B cell (primary cell): ENCODE results near the gene GHDC. TPM values are rescaled to one million over a fixed set of nuclear protein-coding genes. Genes with fewer than 3 reads are reported as not detected.

Experiments
- ATAC-seq: fragments of 200-7000 bp; cut with Tn5 transposase; one replicate; pipeline ENCODE4 v1.10.0; 2021; ENCODE audit warnings: low read depth, mild to moderate bottlenecking, moderate number of reproducible peaks, moderate library complexity
- CTCF ChIA-PET: fragments of 350-600 bp; sonication (Branson Sonifier 250); formaldehyde crosslinking; loops from one replicate; lab custom pipeline; 2021; ENCODE audit warnings: antibody characterized with exemption, inconsistent platforms; lab: Charles Lee
- POLR2A ChIA-PET: fragments of 350-600 bp; sonication (Branson Sonifier 250); formaldehyde crosslinking; loops from one replicate; lab custom pipeline; 2021; ENCODE audit warnings: antibody characterized with exemption; lab: Charles Lee
- DNase-seq: peaks from one replicate; pipeline ENCODE4 v3.0.0; 2013
- H2AFZ ChIP-seq: 2 replicates; pipeline ENCODE4 v1.6.1; 2012; ENCODE audit warnings: mild to moderate bottlenecking, low read depth, low read length; ENCODE audit not compliant: insufficient read depth, poor library complexity, severe bottlenecking
- H3K27ac ChIP-seq, 2 donors: 1 replicate in 1 of 2; 2 replicates in 1 of 2; pipeline ENCODE4 v1.5.1; 2012 to 2013; ENCODE audit warnings: low read length in 2 of 2, mild to moderate bottlenecking in 2 of 2, moderate library complexity in 1 of 2
- H3K27me3 ChIP-seq, 4 experiments: fragments of 200-600 bp in 1 of 4; sonication (generic) in 1 of 4; replicated peaks in 1 of 4; 1 replicate in 2 of 4; 2 replicates in 2 of 4; pipeline versions ENCODE4 v1.6.1 to v1.7.0; 2013 to 2016; ENCODE audit warnings: low read length in 3 of 4, mild to moderate bottlenecking in 2 of 4, mixed read lengths in 1 of 4, moderate library complexity in 1 of 4; ENCODE audit not compliant: insufficient read depth in 4 of 4, control insufficient read depth in 3 of 4; ENCODE audit errors: control extremely low read depth in 1 of 4
- H3K36me3 ChIP-seq, 2 experiments: replicated peaks in 1 of 2; 1 replicate in 1 of 2; 2 replicates in 1 of 2; pipeline versions ENCODE4 v1.6.1 to v1.7.1; 2013; ENCODE audit warnings: low read length in 1 of 2; ENCODE audit not compliant: insufficient read depth in 2 of 2, control insufficient read depth in 1 of 2; ENCODE audit errors: control extremely low read depth in 1 of 2, extremely low read depth in 1 of 2
- H3K4me1 ChIP-seq, 2 donors: fragments of 200-600 bp in 1 of 2; sonication (generic) in 1 of 2; 1 replicate in 1 of 2; 2 replicates in 1 of 2; pipeline versions ENCODE4 v1.5.1 to v1.6.1; 2013 to 2017; ENCODE audit warnings: low read length in 2 of 2; ENCODE audit not compliant: control insufficient read depth in 2 of 2, insufficient read depth in 2 of 2
- H3K4me2 ChIP-seq: replicated peaks from 2 replicates; pipeline ENCODE3; 2012; ENCODE audit warnings: mild to moderate bottlenecking, low read depth, low read length; ENCODE audit not compliant: poor library complexity, severe bottlenecking
- H3K4me3 ChIP-seq, 5 experiments: fragments of 200-600 bp in 1 of 5; sonication (generic) in 1 of 5; 1 replicate in 3 of 5; 2 replicates in 2 of 5; pipeline versions ENCODE4 v1.5.1 to v1.7.0; 2011 to 2016; ENCODE audit warnings: low read length in 4 of 5, mild to moderate bottlenecking in 4 of 5, low read depth in 2 of 5, control low read depth in 1 of 5, moderate library complexity in 1 of 5; ENCODE audit not compliant: insufficient read depth in 1 of 5; ENCODE audit errors: control extremely low read depth in 1 of 5, extremely low read depth in 1 of 5
- H3K79me2 ChIP-seq: fragments of 200-600 bp; sonication (generic); one replicate; pipeline ENCODE4 v1.6.0; 2016; ENCODE audit warnings: low read length; ENCODE audit not compliant: control insufficient read depth, insufficient read depth
- H3K9ac ChIP-seq: fragments of 200-600 bp; sonication (generic); 2 replicates; pipeline ENCODE4 v1.6.1; 2017; ENCODE audit warnings: mild to moderate bottlenecking, low read length, moderate library complexity
- H3K9me3 ChIP-seq, 3 donors: one replicate each; pipeline versions ENCODE4 v1.6.1 to v1.7.1; 2013; ENCODE audit warnings: low read length in 2 of 3; ENCODE audit not compliant: control insufficient read depth in 2 of 3, insufficient read depth in 1 of 3; ENCODE audit errors: control extremely low read depth in 1 of 3
- H4K20me1 ChIP-seq: 2 replicates; pipeline ENCODE4 v1.6.0; 2012; ENCODE audit warnings: mild to moderate bottlenecking, low read length; ENCODE audit not compliant: insufficient read depth, control insufficient read depth, poor library complexity, severe bottlenecking
- H3K27ac Mint-ChIP-seq: one replicate; pipeline ENCODE4 v1.8.0; 2021; ENCODE audit warnings: mixed read lengths
- H3K27me3 Mint-ChIP-seq: one replicate; pipeline ENCODE4 v1.8.0; 2021; ENCODE audit warnings: mixed read lengths
- H3K4me1 Mint-ChIP-seq: one replicate; pipeline ENCODE4 v1.8.0; 2021; ENCODE audit warnings: mixed read lengths
- H3K4me3 Mint-ChIP-seq: one replicate; pipeline ENCODE4 v1.8.0; 2021; ENCODE audit warnings: mixed read lengths
- H3K9me3 Mint-ChIP-seq: one replicate; pipeline ENCODE4 v1.8.0; 2022; ENCODE audit warnings: mixed read lengths; ENCODE audit not compliant: insufficient read depth
- EZH2 ChIP-seq: IDR thresholded peaks from 2 replicates; pipeline ENCODE4 v1.6.1; 2012; ENCODE audit warnings: borderline replicate concordance, low read depth, mild to moderate bottlenecking, moderate library complexity, low read length; ENCODE audit not compliant: insufficient read depth, poor library complexity, severe bottlenecking
- WGBS: methylation state at CpG from one replicate; pipeline ENCODE4 v1.1.5; 2013; ENCODE audit warnings: missing lambda C conversion rate; ENCODE audit not compliant: insufficient coverage; 5-methylcytosine and 5-hydroxymethylcytosine counted together
- intact Hi-C: fragments of 100-400 bp; cut with micrococcal nuclease; formaldehyde crosslinking; loops from one replicate; pipeline ENCODE4 v1.10.0; 2022
- polyA plus RNA-seq: library from polyadenylated mRNA; depleted of rRNA; stranded (reverse); fragments of >200 nt; gene quantifications from 2 replicates; pipeline ENCODE4 v1.2.3, GENCODE V29; 2012
- total RNA-seq, 2 donors: library from RNA; stranded (reverse); fragments of 120-200 nt in 1 of 2; gene quantifications; 1 replicate in 1 of 2; 2 replicates in 1 of 2; pipeline versions ENCODE4 v1.2.3 to v1.2.4, GENCODE V29; 2013 to 2022
- TF ChIP-seq, protein P1 (sequence below): fragments of 200-600 bp; IDR thresholded peaks from one replicate; pipeline ENCODE4 v1.8.0; 2022; ENCODE audit warnings: antibody characterized with exemption, mild to moderate bottlenecking

Gene GHDC
- total and polyA plus RNA-seq, 2 donors (not counting 1 experiment from before 2014, with no cell fraction given): 41.5 to 65.4 TPM

DNA sequence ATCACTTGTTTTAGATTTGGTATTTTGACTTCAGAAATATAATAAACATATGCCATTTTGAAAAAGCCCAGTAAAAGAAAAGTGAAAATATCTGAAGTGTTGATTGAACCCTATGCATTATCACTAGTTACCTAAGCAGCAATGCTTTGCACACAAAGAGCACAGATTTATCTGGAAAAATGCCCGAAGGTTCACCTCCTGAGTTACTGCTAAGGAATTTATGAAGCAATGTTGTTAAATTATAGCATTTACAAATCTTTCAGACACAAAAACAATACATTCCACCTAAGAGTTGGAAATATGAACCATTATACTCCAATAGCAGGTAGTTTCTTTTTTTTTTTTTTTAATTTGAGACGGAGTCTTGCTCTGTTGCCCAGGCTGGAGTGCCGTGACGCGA lies 38.9 kb upstream of the GHDC start:
- intact Hi-C loops: no loop called here
- ATAC-seq (no peak), DNase-seq (no peak)
- H3K4me1 Mint-ChIP-seq: peaks cover 2% of the 10 kb centered on the region
- no peaks in the 10 kb centered on the region for H3K9me3 Mint-ChIP-seq
- no peak overlapping the region for H2AFZ ChIP-seq
- POLR2A ChIA-PET: no interaction called here
- WGBS: no CpG with 5 or more reads among the region's 5 CpGs
- H4K20me1 ChIP-seq: peaks cover 9% of the 10 kb centered on the region
- CTCF ChIA-PET: interaction anchor here (1.5 kb wide), 1 partner anchor 173 kb away, joined by 3 read pairs; no protein-coding TSS in a partner anchor
- TF ChIP-seq, protein P1, sequence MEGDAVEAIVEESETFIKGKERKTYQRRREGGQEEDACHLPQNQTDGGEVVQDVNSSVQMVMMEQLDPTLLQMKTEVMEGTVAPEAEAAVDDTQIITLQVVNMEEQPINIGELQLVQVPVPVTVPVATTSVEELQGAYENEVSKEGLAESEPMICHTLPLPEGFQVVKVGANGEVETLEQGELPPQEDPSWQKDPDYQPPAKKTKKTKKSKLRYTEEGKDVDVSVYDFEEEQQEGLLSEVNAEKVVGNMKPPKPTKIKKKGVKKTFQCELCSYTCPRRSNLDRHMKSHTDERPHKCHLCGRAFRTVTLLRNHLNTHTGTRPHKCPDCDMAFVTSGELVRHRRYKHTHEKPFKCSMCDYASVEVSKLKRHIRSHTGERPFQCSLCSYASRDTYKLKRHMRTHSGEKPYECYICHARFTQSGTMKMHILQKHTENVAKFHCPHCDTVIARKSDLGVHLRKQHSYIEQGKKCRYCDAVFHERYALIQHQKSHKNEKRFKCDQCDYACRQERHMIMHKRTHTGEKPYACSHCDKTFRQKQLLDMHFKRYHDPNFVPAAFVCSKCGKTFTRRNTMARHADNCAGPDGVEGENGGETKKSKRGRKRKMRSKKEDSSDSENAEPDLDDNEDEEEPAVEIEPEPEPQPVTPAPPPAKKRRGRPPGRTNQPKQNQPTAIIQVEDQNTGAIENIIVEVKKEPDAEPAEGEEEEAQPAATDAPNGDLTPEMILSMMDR: no peak
- TF ChIP-seq EZH2: no peak
- no peaks in the 10 kb centered on the region for H3K27me3 Mint-ChIP-seq
- no peaks in the 10 kb centered on the region for H3K4me1 ChIP-seq
- no peaks in the 10 kb centered on the region for H3K27me3 ChIP-seq
- peaks cover 2 to 6% of the 10 kb centered on the region in 2 experiments for H3K36me3 ChIP-seq
- H3K79me2 ChIP-seq: peaks cover 49% of the 10 kb centered on the region
- no peak overlapping the region for H3K9ac ChIP-seq
- no peaks in the 10 kb centered on the region for H3K9me3 ChIP-seq
- H3K27ac Mint-ChIP-seq: no peak overlapping the region
- no peak overlapping the region for H3K4me2 ChIP-seq
- no peak overlapping the region for H3K4me3 ChIP-seq
- no peak overlapping the region for H3K4me3 Mint-ChIP-seq
- no peak overlapping the region for H3K27ac ChIP-seq

DNA sequence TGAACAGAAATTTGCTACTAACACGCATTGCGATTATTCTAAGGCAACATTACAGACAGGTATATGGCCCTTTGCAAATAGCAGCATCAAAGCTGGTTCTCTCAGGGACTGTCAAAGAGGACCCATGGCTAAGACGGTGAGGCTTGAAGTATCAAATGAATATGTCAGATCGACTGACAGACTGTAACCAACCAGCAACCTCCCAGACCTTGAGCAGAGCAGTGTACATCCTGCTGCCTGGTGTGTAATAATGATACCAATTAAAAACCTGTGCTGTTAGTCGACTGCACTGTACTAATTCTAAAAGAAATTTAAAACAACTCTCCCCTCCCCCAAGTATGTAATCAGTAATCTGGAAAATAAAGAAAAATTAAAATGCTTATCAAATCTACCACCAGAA lies 35.9 kb upstream of the GHDC start:
- no peaks in the 10 kb centered on the region for H3K4me1 Mint-ChIP-seq
- H3K9me3 Mint-ChIP-seq: no peaks in the 10 kb centered on the region
- WGBS: 100% methylated on average over 1 of the region's 5 CpGs
- Histone ChIP-seq H3K27ac (no peak overlapping the region), H3K4me1 (no peaks in the 10 kb centered on the region), H2AFZ (no peak overlapping the region), H3K36me3 (peaks cover 8 to 15% of the 10 kb centered on the region in 2 experiments), H3K79me2 (peaks cover 20% of the 10 kb centered on the region), H3K9ac (no peak overlapping the region), H3K4me3 (no peak overlapping the region), H3K9me3 (no peaks in the 10 kb centered on the region), H3K4me2 (no peak overlapping the region), H4K20me1 (peaks cover 9% of the 10 kb centered on the region), H3K27me3 (no peaks in the 10 kb centered on the region)
- intact Hi-C loops: no loop called here
- ChIA-PET CTCF (no interaction called here), POLR2A (interaction anchor here (0.7 kb wide), 1 partner anchor 10 kb away, joined by 3 read pairs; no protein-coding TSS in a partner anchor)
- ATAC-seq (no peak), DNase-seq (no peak)
- H3K27ac Mint-ChIP-seq: no peak overlapping the region
- H3K4me3 Mint-ChIP-seq: no peak overlapping the region
- no peak for TF ChIP-seq EZH2
- TF ChIP-seq, protein P1: no peak
- no peaks in the 10 kb centered on the region for H3K27me3 Mint-ChIP-seq
